ENCODE data around the gene NRBP1. TPM values are rescaled to one million over a fixed set of nuclear protein-coding genes. Genes with fewer than 3 reads are reported as not detected.

NRBP1 gene
- total and polyA plus RNA-seq, 2 of the 8 experiments (the other 6 are each of a cell fraction or from before 2014, with no cell fraction given) = 115 to 145 TPM

GRCh38 chr2:27453968-27454367 is 25.5 kb downstream of the NRBP1 start:
- TF ChIP-seq CTCF (IDR thresholded peaks at IDR 0.05; ENCODE audit: control extremely low read depth in 1 of 3, insufficient read depth in 1 of 3, low read depth in 1 of 3, low read length in 3 of 3) (peak; percentile 11 to 33 (median 13); a peak in 3 of 4 replicates), POLR2A (IDR thresholded peaks at IDR 0.05; ENCODE audit: control extremely low read depth in 1 of 2, low read depth in 2 of 2, low read length in 2 of 2) (no peak), RAD21 (IDR thresholded peaks at IDR 0.05 in 1 of 2, conservative IDR thresholded peaks at IDR 0.05 in 1 of 2; ENCODE audit: low read depth in 2 of 2, low read length in 2 of 2) (peak; percentile 16 to 52; a peak in 3 of 4 replicates), CEBPB (IDR thresholded peaks at IDR 0.05; ENCODE audit: low read depth, low read length) (no peak), EZH2 (IDR thresholded peaks at IDR 0.05; ENCODE audit: low read depth, low read length, severe bottlenecking) (no peak), MAFK (IDR thresholded peaks at IDR 0.05; ENCODE audit: low read depth, low read length) (no peak), CBX8 (IDR thresholded peaks at IDR 0.05; ENCODE audit: borderline replicate concordance, low read depth, low read length) (no peak), RXRA (IDR thresholded peaks at IDR 0.05; ENCODE audit: insufficient read depth, low read depth, low read length) (no peak), ASH2L (IDR thresholded peaks at IDR 0.05; ENCODE audit: low read length) (no peak), NRF1 (IDR thresholded peaks at IDR 0.05; ENCODE audit: low read depth, low read length) (no peak), JUN (IDR thresholded peaks at IDR 0.05; ENCODE audit: low read depth, low read length) (no peak)
- Histone ChIP-seq H3K27ac (ENCODE audit: low read depth, low read length) (no peak overlapping the region), H3K79me1 (ENCODE audit: low read depth, low read length) (no peaks in the 10 kb centered on the region), H3K4ac (replicated peaks; ENCODE audit: insufficient read length, low read depth, low read length) (no peak overlapping the region), H2BK12ac (ENCODE audit: low read depth, low read length) (no peak overlapping the region), H4K8ac (ENCODE audit: extremely low read depth, insufficient read depth, low read length) (no peak overlapping the region), H3K79me2 (ENCODE audit: control insufficient read depth in 1 of 2, insufficient read depth in 2 of 2, low read length in 2 of 2) (no peaks in the 10 kb centered on the region), H3K9ac (replicated peaks in 1 of 4; ENCODE audit: extremely low read depth in 1 of 4, low read depth in 3 of 4, low read length in 3 of 4) (no peak overlapping the region), H2AFZ (ENCODE audit: low read length) (no peak overlapping the region), H3K18ac (ENCODE audit: extremely low read depth, low read length) (no peak overlapping the region), H2BK20ac (ENCODE audit: low read length) (no peak overlapping the region), H3K27me3 (replicated peaks in 1 of 4; ENCODE audit: control insufficient read depth in 3 of 4, extremely low read depth in 1 of 4, insufficient read depth in 3 of 4, low read length in 3 of 4) (no peaks in the 10 kb centered on the region), H4K20me1 (replicated peaks in 1 of 2; ENCODE audit: control insufficient read depth in 1 of 2, insufficient read depth in 2 of 2, low read length in 2 of 2) (peaks cover 0 to 2% of the 10 kb centered on the region in 2 experiments), H3K4me1 (replicated peaks in 1 of 4; ENCODE audit: control insufficient read depth in 3 of 4, insufficient read depth in 4 of 4, low read length in 3 of 4) (no peaks in the 10 kb centered on the region), H2BK5ac (ENCODE audit: low read depth, low read length) (no peak overlapping the region), H2BK120ac (replicated peaks; ENCODE audit: low read depth, low read length) (no peak overlapping the region), H3K36me3 (ENCODE audit: control insufficient read depth in 2 of 4, insufficient read depth in 4 of 4, low read length in 3 of 4) (peaks cover 0 to 15% (median 2%) of the 10 kb centered on the region in 4 experiments; a peak in 3 of 8 replicates), H3K14ac (ENCODE audit: insufficient read length) (no peak overlapping the region), H2BK15ac (ENCODE audit: low read length) (no peak overlapping the region), H3K23ac (ENCODE audit: insufficient read length) (no peak overlapping the region), H4K91ac (replicated peaks; ENCODE audit: insufficient read length, low read length) (no peak overlapping the region), H4K5ac (ENCODE audit: insufficient read length, low read depth, low read length) (no peak overlapping the region), H3K4me3 (ENCODE audit: extremely low read depth in 1 of 4, insufficient read depth in 2 of 4, low read depth in 3 of 4, low read length in 4 of 4) (no peak overlapping the region), H3K56ac (replicated peaks; ENCODE audit: insufficient read length, low read depth, low read length) (no peak overlapping the region), H3K4me2 (ENCODE audit: insufficient read depth in 1 of 2, low read depth in 2 of 2, low read length in 2 of 2) (no peak overlapping the region), H2AK5ac (ENCODE audit: low read depth, low read length) (no peak overlapping the region), H3K9me3 (ENCODE audit: insufficient read depth in 2 of 2, low read depth in 1 of 2, low read length in 1 of 2) (no peaks in the 10 kb centered on the region), H3K23me2 (ENCODE audit: low read depth, low read length) (no peaks in the 10 kb centered on the region)
- no peak for DNase-seq (ENCODE audit: low read depth in 1 of 2, low spot score in 2 of 2)
- CTCF ChIA-PET (ENCODE audit: partially characterized antibody) = interaction anchor here (0.6 to 2.7 kb wide), 7 partner anchors 9 to 179 kb away, joined by 3 to 6 read pairs (median 4); partner anchors contain the start of gene PPM1G
- FAIRE-seq = no peak
- POLR2A ChIA-PET (ENCODE audit: partially characterized antibody) = interaction anchor here (0.9 to 3.9 kb wide), 4 partner anchors 8 to 199 kb away, joined by 3 to 10 read pairs (median 3); partner anchors contain the start of gene PPM1G
- WGBS, 2 experiments (ENCODE audit: extremely low coverage in 1 of 2, insufficient coverage in 1 of 2, insufficient read length in 1 of 2, insufficient replicate concordance in 2 of 2, low coverage in 1 of 2, low lambda C conversion rate in 2 of 2, missing lambda C conversion rate in 1 of 2) = 87% methylated on average over 6 of the region's 7 CpGs; no CpG with 5 or more reads in 1 of the 2 experiments

Data from H1 (cell line).